Cardiac fibroblast (primary cell): ENCODE measurements around the gene OSBPL10.
A peak's percentile ranks its signal among the peaks of the same experiment; 100 is the strongest.

Experiments
- DNase-seq, 2 donors: peaks; one replicate each; pipeline versions ENCODE4 v3.0.0 to v3.0.0-alpha.2; 2010; ENCODE audit warnings: low read depth in 2 of 2
- H3K4me3 ChIP-seq, 2 donors: replicated peaks in 1 of 2; 1 replicate in 1 of 2; 2 replicates in 1 of 2; pipeline ENCODE4 v1.5.1; 2011; ENCODE audit warnings: low read depth in 2 of 2, low read length in 2 of 2, mild to moderate bottlenecking in 2 of 2, moderate library complexity in 1 of 2
- TF ChIP-seq, protein P1 (sequence below): IDR thresholded peaks from one replicate; pipeline ENCODE4 v1.5.1; 2011; ENCODE audit warnings: low read depth, mild to moderate bottlenecking, low read length, inconsistent platforms

OSBPL10 gene

DNA sequence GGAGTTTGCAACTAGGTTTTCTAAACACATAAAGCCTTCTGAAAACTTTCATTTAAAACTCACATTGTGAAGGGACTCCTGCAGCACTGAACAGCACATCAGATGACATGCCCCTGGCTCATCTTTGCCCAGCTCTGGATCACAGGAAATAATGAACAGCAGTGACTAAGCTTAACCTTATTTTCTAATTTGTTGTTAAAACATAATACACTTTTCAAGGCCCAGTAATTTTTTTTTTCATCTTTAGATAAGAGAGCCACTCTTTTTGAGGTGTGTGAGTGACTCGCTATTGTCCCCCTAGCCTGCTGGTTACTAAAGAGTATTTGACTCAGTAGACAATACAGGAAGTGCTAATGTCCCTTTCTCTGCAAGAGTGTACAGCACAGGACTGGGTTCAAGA lies 204.0 kb downstream of the OSBPL10 start:
- TF ChIP-seq, protein P1, sequence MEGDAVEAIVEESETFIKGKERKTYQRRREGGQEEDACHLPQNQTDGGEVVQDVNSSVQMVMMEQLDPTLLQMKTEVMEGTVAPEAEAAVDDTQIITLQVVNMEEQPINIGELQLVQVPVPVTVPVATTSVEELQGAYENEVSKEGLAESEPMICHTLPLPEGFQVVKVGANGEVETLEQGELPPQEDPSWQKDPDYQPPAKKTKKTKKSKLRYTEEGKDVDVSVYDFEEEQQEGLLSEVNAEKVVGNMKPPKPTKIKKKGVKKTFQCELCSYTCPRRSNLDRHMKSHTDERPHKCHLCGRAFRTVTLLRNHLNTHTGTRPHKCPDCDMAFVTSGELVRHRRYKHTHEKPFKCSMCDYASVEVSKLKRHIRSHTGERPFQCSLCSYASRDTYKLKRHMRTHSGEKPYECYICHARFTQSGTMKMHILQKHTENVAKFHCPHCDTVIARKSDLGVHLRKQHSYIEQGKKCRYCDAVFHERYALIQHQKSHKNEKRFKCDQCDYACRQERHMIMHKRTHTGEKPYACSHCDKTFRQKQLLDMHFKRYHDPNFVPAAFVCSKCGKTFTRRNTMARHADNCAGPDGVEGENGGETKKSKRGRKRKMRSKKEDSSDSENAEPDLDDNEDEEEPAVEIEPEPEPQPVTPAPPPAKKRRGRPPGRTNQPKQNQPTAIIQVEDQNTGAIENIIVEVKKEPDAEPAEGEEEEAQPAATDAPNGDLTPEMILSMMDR = no peak
- DNase-seq = peak in 1 of 2 donors; percentile 45
- no peak overlapping the region for H3K4me3 ChIP-seq

DNA sequence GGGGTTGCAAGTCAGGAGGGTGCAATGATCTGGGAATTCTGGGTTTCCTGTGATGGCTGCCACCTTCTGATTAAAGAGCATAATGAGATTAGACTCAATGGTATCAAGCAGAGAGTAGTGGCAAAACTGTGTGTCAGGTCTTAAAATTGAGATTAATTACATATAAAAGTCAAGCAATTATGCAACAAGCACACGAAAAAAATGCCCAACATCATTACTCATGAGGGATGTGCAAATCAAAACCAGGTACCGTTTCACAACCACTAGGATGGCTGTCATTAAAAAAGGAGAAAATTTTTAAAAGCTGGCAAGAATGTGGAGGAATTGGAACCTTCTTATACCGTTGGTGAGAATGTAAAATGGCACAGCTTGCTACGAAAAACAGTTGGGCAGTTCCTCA lies 205.0 kb downstream of the OSBPL10 start:
- TF ChIP-seq, protein P1 = no peak
- no peak overlapping the region for H3K4me3 ChIP-seq
- DNase-seq = peak in 1 of 2 donors; percentile 16

DNA sequence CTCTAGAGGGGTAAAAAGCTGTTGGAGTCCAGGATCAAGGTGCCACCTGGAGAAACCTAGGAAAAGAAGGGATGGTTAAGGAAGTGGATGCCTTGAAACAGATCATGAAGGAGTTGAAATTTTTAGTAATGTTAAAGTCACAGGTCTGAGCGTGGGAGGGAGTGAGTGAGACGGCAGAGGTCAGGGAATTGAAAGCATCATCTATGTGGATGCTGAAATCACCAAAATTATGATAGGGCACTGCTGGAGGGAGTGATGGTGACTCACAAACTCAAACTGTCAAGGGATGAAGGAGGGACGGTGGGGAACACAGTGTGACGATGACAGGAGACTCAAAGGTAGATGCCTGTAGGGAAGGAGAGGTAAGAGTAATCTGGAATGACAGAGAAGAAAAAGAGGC lies 205.7 kb downstream of the OSBPL10 start:
- DNase-seq = peak in 1 of 2 donors; percentile 30
- TF ChIP-seq, protein P1 = no peak
- H3K4me3 ChIP-seq = no peak overlapping the region

GRCh38 chr3:31772758-31773473 lies 208.1 kb downstream of the OSBPL10 start:
- no peak overlapping the region for H3K4me3 ChIP-seq
- TF ChIP-seq, protein P1 = no peak
- DNase-seq = no peak

- TF ChIP-seq, protein P1 = no peak
- no peak for DNase-seq
- no peak overlapping the region for H3K4me3 ChIP-seq
Measured at GRCh38 chr3:31772272-31772671, 208.8 kb downstream of the OSBPL10 start.

- H3K4me3 ChIP-seq = no peak overlapping the region
- TF ChIP-seq, protein P1 = no peak
- peak; percentile 14 to 55 for DNase-seq
Measured at GRCh38 chr3:31770822-31771326, 210.2 kb downstream of the OSBPL10 start.
